ENCODE results near the gene SPTBN1.

SPTBN1 gene

GRCh38 chr2:54599914-54600313, 143.8 kb downstream of the SPTBN1 start:
- peaks cover 30% of the 10 kb centered on the region for H3K4me1 ChIP-seq (ENCODE audit: control insufficient read depth, insufficient read depth, low read length, poor library complexity, severe bottlenecking)
- H3K27ac ChIP-seq (ENCODE audit: low read depth, low read length, severe bottlenecking), result no peak overlapping the region
- H3K4me3 ChIP-seq (ENCODE audit: extremely low read depth, insufficient read depth, low read length, poor library complexity, severe bottlenecking), result no peak overlapping the region
- peaks cover 54% of the 10 kb centered on the region for H3K36me3 ChIP-seq (ENCODE audit: control insufficient read depth, insufficient read depth, low read length)
- WGBS, 2 experiments (ENCODE audit: insufficient coverage in 2 of 2), result 97 to 100% methylated on average over 4 of the region's 4 CpGs
- H3K9me3 ChIP-seq (ENCODE audit: control insufficient read depth, low read length), result no peaks in the 10 kb centered on the region

DNA sequence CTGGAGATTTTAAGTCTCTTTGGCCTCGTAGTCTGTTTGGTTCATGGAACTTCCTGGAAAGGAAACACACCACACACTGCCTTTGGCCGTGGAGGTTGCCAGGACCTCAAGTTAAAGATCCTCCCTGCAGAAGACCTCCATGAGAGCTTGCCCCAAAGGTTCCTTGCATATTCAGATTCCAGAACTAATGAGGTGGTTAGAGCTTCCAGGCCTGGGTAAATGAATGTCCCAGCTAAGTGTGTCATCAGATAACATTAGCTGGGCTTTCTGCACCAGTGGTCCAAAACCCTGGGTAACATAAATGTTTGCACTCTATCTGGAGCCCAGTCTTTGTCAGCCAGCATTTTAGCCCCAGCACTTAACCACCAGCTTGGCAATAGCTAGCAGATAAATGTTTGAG, 145.2 kb downstream of the SPTBN1 start:
- Histone ChIP-seq H3K4me3 (ENCODE audit: extremely low read depth, insufficient read depth, low read length, poor library complexity, severe bottlenecking) (no peak overlapping the region), H3K27ac (ENCODE audit: low read depth, low read length, severe bottlenecking) (no peak overlapping the region), H3K36me3 (ENCODE audit: control insufficient read depth, insufficient read depth, low read length) (peaks cover 48% of the 10 kb centered on the region), H3K4me1 (ENCODE audit: control insufficient read depth, insufficient read depth, low read length, poor library complexity, severe bottlenecking) (peaks cover 40% of the 10 kb centered on the region), H3K9me3 (ENCODE audit: control insufficient read depth, low read length) (no peaks in the 10 kb centered on the region)
- 80 to 100% methylated on average over 1 to 2 of the region's 2 CpGs for WGBS, 2 experiments (ENCODE audit: insufficient coverage in 2 of 2)

GRCh38 chr2:54602736-54603322, 146.7 kb downstream of the SPTBN1 start:
- Histone ChIP-seq H3K36me3 (ENCODE audit: control insufficient read depth, insufficient read depth, low read length) (peaks cover 50% of the 10 kb centered on the region), H3K27ac (ENCODE audit: low read depth, low read length, severe bottlenecking) (peak overlapping the region; percentile 49), H3K4me1 (ENCODE audit: control insufficient read depth, insufficient read depth, low read length, poor library complexity, severe bottlenecking) (peaks cover 41% of the 10 kb centered on the region), H3K9me3 (ENCODE audit: control insufficient read depth, low read length) (no peaks in the 10 kb centered on the region), H3K4me3 (ENCODE audit: extremely low read depth, insufficient read depth, low read length, poor library complexity, severe bottlenecking) (no peak overlapping the region)
- 60 to 97% methylated on average over 2 to 3 of the region's 5 CpGs for WGBS, 2 experiments (ENCODE audit: insufficient coverage in 2 of 2)

GRCh38 chr2:54603357-54603756, 147.2 kb downstream of the SPTBN1 start:
- peaks cover 41% of the 10 kb centered on the region for H3K4me1 ChIP-seq (ENCODE audit: control insufficient read depth, insufficient read depth, low read length, poor library complexity, severe bottlenecking)
- peak overlapping the region; percentile 49 for H3K27ac ChIP-seq (ENCODE audit: low read depth, low read length, severe bottlenecking)
- no peaks in the 10 kb centered on the region for H3K9me3 ChIP-seq (ENCODE audit: control insufficient read depth, low read length)
- peaks cover 50% of the 10 kb centered on the region for H3K36me3 ChIP-seq (ENCODE audit: control insufficient read depth, insufficient read depth, low read length)
- no peak overlapping the region for H3K4me3 ChIP-seq (ENCODE audit: extremely low read depth, insufficient read depth, low read length, poor library complexity, severe bottlenecking)
- 90 to 100% methylated on average over 2 of the region's 3 CpGs for WGBS, 2 experiments (ENCODE audit: insufficient coverage in 2 of 2)

- Histone ChIP-seq H3K4me3 (ENCODE audit: extremely low read depth, insufficient read depth, low read length, poor library complexity, severe bottlenecking) (no peak overlapping the region), H3K27ac (ENCODE audit: low read depth, low read length, severe bottlenecking) (no peak overlapping the region), H3K4me1 (ENCODE audit: control insufficient read depth, insufficient read depth, low read length, poor library complexity, severe bottlenecking) (peaks cover 41% of the 10 kb centered on the region), H3K36me3 (ENCODE audit: control insufficient read depth, insufficient read depth, low read length) (peaks cover 48% of the 10 kb centered on the region), H3K9me3 (ENCODE audit: control insufficient read depth, low read length) (no peaks in the 10 kb centered on the region)
- 91% methylated on average over 1 of the region's 1 CpG; no CpG with 5 or more reads in 1 of the 2 experiments for WGBS, 2 experiments (ENCODE audit: insufficient coverage in 2 of 2)
Measured at GRCh38 chr2:54603796-54604195, 147.7 kb downstream of the SPTBN1 start.

GRCh38 chr2:54604871-54605270, 148.7 kb downstream of the SPTBN1 start:
- H3K27ac ChIP-seq (ENCODE audit: low read depth, low read length, severe bottlenecking), result peak overlapping the region; percentile 55
- WGBS, 2 experiments (ENCODE audit: insufficient coverage in 2 of 2), result 82 to 87% methylated on average over 8 of the region's 10 CpGs
- H3K9me3 ChIP-seq (ENCODE audit: control insufficient read depth, low read length), result no peaks in the 10 kb centered on the region
- H3K4me3 ChIP-seq (ENCODE audit: extremely low read depth, insufficient read depth, low read length, poor library complexity, severe bottlenecking), result no peak overlapping the region
- H3K36me3 ChIP-seq (ENCODE audit: control insufficient read depth, insufficient read depth, low read length), result peaks cover 42% of the 10 kb centered on the region
- peaks cover 42% of the 10 kb centered on the region for H3K4me1 ChIP-seq (ENCODE audit: control insufficient read depth, insufficient read depth, low read length, poor library complexity, severe bottlenecking)

DNA sequence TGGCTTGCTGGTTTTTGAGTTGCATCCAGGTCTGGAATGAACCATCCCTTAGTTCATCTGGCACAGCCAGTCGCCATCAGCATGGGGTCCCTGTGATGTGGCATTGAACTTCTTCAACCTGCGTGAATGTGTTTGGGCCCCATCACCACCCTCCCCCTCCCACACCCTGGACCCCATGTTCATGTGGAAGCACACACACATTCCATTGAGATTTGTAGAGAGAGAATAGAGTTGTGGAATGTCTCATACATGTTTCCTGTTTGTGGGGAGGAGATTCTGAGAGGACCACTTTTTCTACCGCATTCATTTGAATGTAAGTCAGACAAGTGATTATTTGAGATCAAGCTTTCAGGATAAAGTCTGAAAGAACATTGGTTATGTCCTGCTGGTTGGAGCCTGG, 149.7 kb downstream of the SPTBN1 start:
- H3K4me1 ChIP-seq (ENCODE audit: control insufficient read depth, insufficient read depth, low read length, poor library complexity, severe bottlenecking), result peaks cover 42% of the 10 kb centered on the region
- H3K4me3 ChIP-seq (ENCODE audit: extremely low read depth, insufficient read depth, low read length, poor library complexity, severe bottlenecking), result no peak overlapping the region
- H3K9me3 ChIP-seq (ENCODE audit: control insufficient read depth, low read length), result no peaks in the 10 kb centered on the region
- H3K36me3 ChIP-seq (ENCODE audit: control insufficient read depth, insufficient read depth, low read length), result peaks cover 32% of the 10 kb centered on the region
- WGBS, 2 experiments (ENCODE audit: insufficient coverage in 2 of 2), result 91% methylated on average over 1 of the region's 3 CpGs; no CpG with 5 or more reads in 1 of the 2 experiments
- peak overlapping the region; percentile 37 for H3K27ac ChIP-seq (ENCODE audit: low read depth, low read length, severe bottlenecking)

DNA sequence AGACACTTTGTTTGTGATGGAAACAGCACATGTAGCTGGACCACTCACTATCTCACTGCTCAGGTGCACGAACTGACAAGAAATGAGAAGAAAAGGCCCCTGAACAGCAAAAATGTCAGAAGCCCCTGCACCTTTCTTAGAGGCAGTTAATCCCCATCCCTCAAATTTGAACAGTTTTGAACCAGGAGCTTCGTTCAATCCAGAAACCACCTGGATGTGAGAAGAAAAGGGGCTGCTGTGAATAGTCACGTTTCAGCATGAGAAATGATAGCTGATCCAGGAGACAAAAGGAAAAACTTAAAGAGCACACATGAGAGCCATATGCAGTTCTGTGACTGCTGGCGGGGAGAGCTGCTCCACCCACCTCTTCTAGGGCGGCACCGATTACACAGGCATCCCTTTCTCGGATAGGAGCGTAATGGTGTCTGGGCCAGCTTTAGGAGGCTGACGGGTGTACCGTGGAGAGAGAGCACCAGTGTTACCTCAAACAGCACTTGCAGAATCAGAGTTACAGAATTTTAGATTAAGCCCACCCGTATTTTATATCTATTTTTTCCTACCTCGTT, 150.3 kb downstream of the SPTBN1 start:
- Histone ChIP-seq H3K4me1 (ENCODE audit: control insufficient read depth, insufficient read depth, low read length, poor library complexity, severe bottlenecking) (peaks cover 37% of the 10 kb centered on the region), H3K4me3 (ENCODE audit: extremely low read depth, insufficient read depth, low read length, poor library complexity, severe bottlenecking) (no peak overlapping the region), H3K36me3 (ENCODE audit: control insufficient read depth, insufficient read depth, low read length) (peaks cover 27% of the 10 kb centered on the region), H3K27ac (ENCODE audit: low read depth, low read length, severe bottlenecking) (no peak overlapping the region), H3K9me3 (ENCODE audit: control insufficient read depth, low read length) (no peaks in the 10 kb centered on the region)
- WGBS, 2 experiments (ENCODE audit: insufficient coverage in 2 of 2), result 87 to 94% methylated on average over 10 to 12 of the region's 12 CpGs

- Histone ChIP-seq H3K4me1 (ENCODE audit: control insufficient read depth, insufficient read depth, low read length, poor library complexity, severe bottlenecking) (peaks cover 33% of the 10 kb centered on the region), H3K27ac (ENCODE audit: low read depth, low read length, severe bottlenecking) (no peak overlapping the region), H3K36me3 (ENCODE audit: control insufficient read depth, insufficient read depth, low read length) (peaks cover 43% of the 10 kb centered on the region), H3K4me3 (ENCODE audit: extremely low read depth, insufficient read depth, low read length, poor library complexity, severe bottlenecking) (no peak overlapping the region), H3K9me3 (ENCODE audit: control insufficient read depth, low read length) (no peaks in the 10 kb centered on the region)
- 96 to 100% methylated on average over 2 of the region's 3 CpGs for WGBS, 2 experiments (ENCODE audit: insufficient coverage in 2 of 2)
Measured at GRCh38 chr2:54608224-54608623, 152.1 kb downstream of the SPTBN1 start.

DNA sequence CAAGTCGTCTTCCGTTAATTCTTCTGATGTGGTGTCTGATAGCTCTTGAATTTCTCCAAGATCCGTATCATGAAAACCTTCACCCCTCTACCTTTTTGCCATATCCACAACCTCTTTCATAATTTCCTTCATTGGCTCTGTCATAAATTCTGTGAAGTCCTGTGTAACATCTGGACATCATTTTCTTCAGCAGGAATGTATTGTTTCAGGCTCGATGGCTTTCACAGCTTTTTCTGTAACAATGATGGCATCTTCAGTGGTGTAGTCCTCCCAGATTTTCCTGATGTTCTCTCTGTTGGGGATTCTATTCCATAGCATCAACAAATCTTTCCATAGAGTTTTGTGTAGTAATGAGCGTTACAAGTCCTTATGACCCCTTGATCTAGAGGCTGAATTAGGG, 153.1 kb downstream of the SPTBN1 start:
- H3K4me1 ChIP-seq (ENCODE audit: control insufficient read depth, insufficient read depth, low read length, poor library complexity, severe bottlenecking), result peaks cover 24% of the 10 kb centered on the region
- H3K27ac ChIP-seq (ENCODE audit: low read depth, low read length, severe bottlenecking), result no peak overlapping the region
- H3K9me3 ChIP-seq (ENCODE audit: control insufficient read depth, low read length), result no peaks in the 10 kb centered on the region
- peaks cover 48% of the 10 kb centered on the region for H3K36me3 ChIP-seq (ENCODE audit: control insufficient read depth, insufficient read depth, low read length)
- 88 to 90% methylated on average over 2 to 3 of the region's 5 CpGs for WGBS, 2 experiments (ENCODE audit: insufficient coverage in 2 of 2)
- H3K4me3 ChIP-seq (ENCODE audit: extremely low read depth, insufficient read depth, low read length, poor library complexity, severe bottlenecking), result no peak overlapping the region

DNA sequence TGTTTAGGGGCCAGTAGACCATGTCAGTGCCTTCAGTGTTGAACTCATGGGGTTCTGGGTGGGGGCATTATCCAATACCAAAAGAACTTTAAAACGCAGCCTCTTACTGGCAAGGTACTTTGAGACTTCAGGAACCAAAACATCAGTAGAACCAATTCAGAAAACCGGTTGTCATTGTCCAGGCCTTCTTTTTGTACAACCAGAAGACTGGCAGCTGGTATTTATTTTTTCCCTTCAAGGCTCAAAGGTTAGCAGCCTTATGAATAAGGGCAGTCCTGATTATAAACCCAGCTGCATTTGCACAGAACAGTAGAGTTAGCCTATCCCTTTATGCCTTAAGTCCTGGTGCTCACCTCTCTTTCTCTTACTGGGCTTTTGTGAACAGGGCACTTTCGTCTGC, 153.5 kb downstream of the SPTBN1 start:
- peaks cover 20% of the 10 kb centered on the region for H3K4me1 ChIP-seq (ENCODE audit: control insufficient read depth, insufficient read depth, low read length, poor library complexity, severe bottlenecking)
- peaks cover 49% of the 10 kb centered on the region for H3K36me3 ChIP-seq (ENCODE audit: control insufficient read depth, insufficient read depth, low read length)
- no peaks in the 10 kb centered on the region for H3K9me3 ChIP-seq (ENCODE audit: control insufficient read depth, low read length)
- WGBS, 2 experiments (ENCODE audit: insufficient coverage in 2 of 2), result 83 to 100% methylated on average over 3 of the region's 3 CpGs
- no peak overlapping the region for H3K4me3 ChIP-seq (ENCODE audit: extremely low read depth, insufficient read depth, low read length, poor library complexity, severe bottlenecking)
- H3K27ac ChIP-seq (ENCODE audit: low read depth, low read length, severe bottlenecking), result no peak overlapping the region
